Measurements from ENCODE around the gene SLC1A5. TPM values are rescaled to one million over a fixed set of nuclear protein-coding genes. Genes with fewer than 3 reads are reported as not detected.

Gene SLC1A5
- total RNA-seq, 2 experiments from 2014 or later = 145 to 161 TPM

DNA sequence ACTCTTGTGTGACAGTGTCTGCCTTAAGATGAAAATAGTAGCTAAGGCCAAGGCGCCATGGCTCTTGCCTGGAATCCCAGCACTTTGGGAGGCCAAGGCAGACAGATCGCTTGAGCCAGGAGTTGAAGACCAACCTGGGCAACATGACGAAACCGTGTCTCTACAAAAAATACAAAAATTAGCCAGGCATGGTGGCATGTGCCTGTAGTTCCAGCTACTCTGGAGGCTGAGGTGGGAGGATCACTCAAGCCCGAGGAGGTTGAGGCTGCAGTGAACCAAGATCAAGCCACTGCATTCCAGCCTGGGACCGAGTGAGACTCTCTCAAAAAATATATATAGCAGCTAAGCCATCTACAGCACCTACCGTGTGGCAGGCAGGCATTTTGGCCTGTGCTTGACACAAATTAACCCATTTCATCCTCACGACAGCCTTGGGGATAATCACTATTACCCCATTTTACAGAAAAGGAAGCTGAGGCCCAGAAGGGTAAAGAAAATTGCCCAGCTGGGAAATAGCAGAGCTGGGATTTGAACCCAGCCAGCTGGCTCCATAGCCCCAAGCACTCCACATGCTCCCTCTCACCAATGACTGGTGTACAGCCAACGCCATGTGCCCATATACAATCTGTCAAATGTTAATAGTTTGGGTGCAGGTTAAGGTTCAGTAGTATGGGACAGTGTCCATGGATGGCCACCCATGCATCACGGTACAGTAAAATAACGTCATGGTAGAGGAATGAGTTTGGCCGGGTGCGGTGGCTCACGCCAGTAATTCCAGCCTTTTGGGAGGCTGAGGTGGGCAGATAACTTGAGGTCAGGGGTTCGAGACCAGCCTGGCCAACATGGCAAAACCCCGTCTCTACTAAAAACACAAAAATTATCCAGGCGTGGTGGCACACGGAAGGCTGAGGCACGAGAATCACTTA, 3.1 kb downstream of the SLC1A5 start:
- TF ChIP-seq EZH2phosphoT487 (IDR thresholded peaks at IDR 0.05; ENCODE audit: borderline replicate concordance, low read depth, low read length) = no peak
- TF ChIP-seq, protein P1, sequence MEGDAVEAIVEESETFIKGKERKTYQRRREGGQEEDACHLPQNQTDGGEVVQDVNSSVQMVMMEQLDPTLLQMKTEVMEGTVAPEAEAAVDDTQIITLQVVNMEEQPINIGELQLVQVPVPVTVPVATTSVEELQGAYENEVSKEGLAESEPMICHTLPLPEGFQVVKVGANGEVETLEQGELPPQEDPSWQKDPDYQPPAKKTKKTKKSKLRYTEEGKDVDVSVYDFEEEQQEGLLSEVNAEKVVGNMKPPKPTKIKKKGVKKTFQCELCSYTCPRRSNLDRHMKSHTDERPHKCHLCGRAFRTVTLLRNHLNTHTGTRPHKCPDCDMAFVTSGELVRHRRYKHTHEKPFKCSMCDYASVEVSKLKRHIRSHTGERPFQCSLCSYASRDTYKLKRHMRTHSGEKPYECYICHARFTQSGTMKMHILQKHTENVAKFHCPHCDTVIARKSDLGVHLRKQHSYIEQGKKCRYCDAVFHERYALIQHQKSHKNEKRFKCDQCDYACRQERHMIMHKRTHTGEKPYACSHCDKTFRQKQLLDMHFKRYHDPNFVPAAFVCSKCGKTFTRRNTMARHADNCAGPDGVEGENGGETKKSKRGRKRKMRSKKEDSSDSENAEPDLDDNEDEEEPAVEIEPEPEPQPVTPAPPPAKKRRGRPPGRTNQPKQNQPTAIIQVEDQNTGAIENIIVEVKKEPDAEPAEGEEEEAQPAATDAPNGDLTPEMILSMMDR (conservative IDR thresholded peaks at IDR 0.05; ENCODE audit: low read length) = no peak
- peaks cover 76% of the 10 kb centered on the region for H3K36me3 ChIP-seq (ENCODE audit: insufficient read depth, low read length)
- intact Hi-C loops (cut with micrococcal nuclease; ENCODE audit: unreplicated experiment) = loop anchor here (5.0 kb wide), 1 partner anchor 68 kb away; the partner anchor contains the start of gene PRKD2
- ChIA-PET POLR2A (interaction anchor here (0.5 to 1.1 kb wide), 5 partner anchors 36 to 1525 kb away, joined by 3 to 4 read pairs (median 3); partner anchors contain the start of gene ZC3H4), CTCF (ENCODE audit: unreplicated experiment) (interaction anchor here (0.6 to 1.0 kb wide), 2 partner anchors 27 to 55 kb away, joined by 3 read pairs; no protein-coding TSS in a partner anchor)
- H3K9me3 ChIP-seq (ENCODE audit: low read length) = no peaks in the 10 kb centered on the region
- H3K9me2 ChIP-seq (ENCODE audit: insufficient read depth, low read length) = no peaks in the 10 kb centered on the region
- peaks cover 24% of the 10 kb centered on the region for H3K4me1 ChIP-seq (ENCODE audit: insufficient read depth, low read length, poor library complexity, severe bottlenecking)
- TSS peak; percentile 82 for BruUV-seq (replicated peaks)
- peaks cover 12% of the 10 kb centered on the region; the same call in 1 of the 2 replicates for H4K20me1 ChIP-seq (ENCODE audit: insufficient read depth, low read length)
- H3K79me2 ChIP-seq (ENCODE audit: insufficient read depth, low read depth, low read length) = peaks cover 74% of the 10 kb centered on the region
- peak; percentile 29 for DNase-seq (ENCODE audit: low spot score)
- peak overlapping the region; percentile 90 for H3K27ac ChIP-seq (ENCODE audit: low read depth, low read length, poor library complexity, severe bottlenecking)
- peak overlapping the region; percentile 87 for H3K4me3 ChIP-seq (ENCODE audit: low read depth, low read length, poor library complexity, severe bottlenecking)
- peak overlapping the region; percentile 74 for H3K4me2 ChIP-seq (ENCODE audit: low read length)
- H2AFZ ChIP-seq (ENCODE audit: low read length) = no peak overlapping the region

DNA sequence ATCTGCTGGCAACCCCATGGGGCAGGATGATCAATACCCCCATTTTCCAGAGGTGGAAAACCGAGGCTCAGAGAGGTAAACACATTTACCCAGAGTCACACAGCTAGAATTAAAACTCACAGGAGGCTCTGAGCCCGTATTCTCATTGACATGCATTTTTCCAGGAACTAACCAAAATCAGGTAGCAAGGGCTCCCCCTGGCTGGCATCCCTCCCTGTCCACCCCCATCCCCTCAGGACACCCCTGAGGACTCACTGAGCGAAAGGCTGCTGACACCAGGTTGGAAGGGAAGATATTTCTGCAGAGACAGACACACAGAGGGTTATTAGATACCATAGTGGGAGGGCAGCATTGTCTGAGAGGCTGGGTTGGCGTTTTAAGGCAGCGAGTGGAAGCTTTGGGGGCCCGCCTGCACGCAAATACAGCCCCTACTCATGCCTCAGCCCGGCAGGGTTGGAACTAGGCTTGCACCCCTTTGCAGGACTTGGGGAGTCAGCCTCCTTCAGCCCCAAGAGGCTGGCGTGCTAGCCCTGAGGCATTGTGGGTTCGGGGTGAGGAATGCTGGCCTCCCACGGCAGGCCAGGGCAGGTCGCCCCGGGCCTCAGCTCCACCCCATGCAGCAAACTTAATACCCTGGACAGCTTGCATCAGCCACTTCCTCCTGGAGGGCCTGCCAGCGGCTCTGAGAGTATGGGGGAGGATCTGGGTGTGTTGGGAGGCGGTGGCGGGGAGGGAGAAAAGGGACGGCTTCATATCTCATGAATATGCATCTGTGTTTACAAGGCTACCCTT, 3.9 kb downstream of the SLC1A5 start:
- intact Hi-C loops (cut with micrococcal nuclease; ENCODE audit: unreplicated experiment) = loop anchor here (5.0 kb wide), 1 partner anchor 67 kb away; the partner anchor contains the start of gene PRKD2
- Histone ChIP-seq H3K36me3 (ENCODE audit: insufficient read depth, low read length) (peaks cover 84% of the 10 kb centered on the region), H3K79me2 (ENCODE audit: insufficient read depth, low read depth, low read length) (peaks cover 74% of the 10 kb centered on the region), H3K4me1 (ENCODE audit: insufficient read depth, low read length, poor library complexity, severe bottlenecking) (peaks cover 24% of the 10 kb centered on the region), H3K4me2 (ENCODE audit: low read length) (peak overlapping the region; percentile 74), H4K20me1 (ENCODE audit: insufficient read depth, low read length) (peaks cover 12% of the 10 kb centered on the region; the same call in 1 of the 2 replicates), H3K4me3 (ENCODE audit: low read depth, low read length, poor library complexity, severe bottlenecking) (peak overlapping the region; percentile 87), H3K27ac (ENCODE audit: low read depth, low read length, poor library complexity, severe bottlenecking) (peak overlapping the region; percentile 90), H2AFZ (ENCODE audit: low read length) (no peak overlapping the region), H3K9me2 (ENCODE audit: insufficient read depth, low read length) (no peaks in the 10 kb centered on the region), H3K9me3 (ENCODE audit: low read length) (no peaks in the 10 kb centered on the region)
- BruUV-seq (replicated peaks) = no TSS peak
- TF ChIP-seq, protein P1 (conservative IDR thresholded peaks at IDR 0.05; ENCODE audit: low read length) = peak; percentile 77
- TF ChIP-seq EZH2phosphoT487 (IDR thresholded peaks at IDR 0.05; ENCODE audit: borderline replicate concordance, low read depth, low read length) = no peak
- ChIA-PET POLR2A (interaction anchor here (0.6 to 1.1 kb wide), 2 partner anchors 329 to 472 kb away, joined by 3 to 4 read pairs; partner anchors contain the start of gene ZC3H4), CTCF (ENCODE audit: unreplicated experiment) (interaction anchor here (1.0 kb wide), 1 partner anchor 56 kb away, joined by 3 read pairs; no protein-coding TSS in a partner anchor)
- peak; percentile 92 for DNase-seq (ENCODE audit: low spot score)
